Hematopoietic multipotent progenitor cell treated with erythropoietin and hydrocortisone succinate and interleukin-3 and kit ligand, for 4 days (in vitro differentiated cells): ENCODE measurements around the gene RAB3C.

Experiments used
- DNase-seq: peaks from one replicate; pipeline ENCODE4 v3.0.0-alpha.2; 2015

The RAB3C gene

GRCh38 chr5:58842852-58843251, 260.0 kb downstream of the RAB3C start:
- DNase-seq: no peak

- DNase-seq: no peak
These were observed 261.5 kb downstream of the RAB3C start for GRCh38 chr5:58844395-58844794.

- DNase-seq: no peak
These were observed 264.2 kb downstream of the RAB3C start for GRCh38 chr5:58847041-58847440.

GRCh38 chr5:58849223-58849622, 266.3 kb downstream of the RAB3C start:
- no peak for DNase-seq

GRCh38 chr5:58849921-58850667, 267.2 kb downstream of the RAB3C start:
- DNase-seq: peak; percentile 75

- DNase-seq: no peak
These were observed 268.3 kb downstream of the RAB3C start for GRCh38 chr5:58851153-58851552.

- no peak for DNase-seq
These were observed 268.7 kb downstream of the RAB3C start for GRCh38 chr5:58851571-58851970.

- DNase-seq: no peak
These were observed 269.7 kb downstream of the RAB3C start for GRCh38 chr5:58852566-58852965.

- no peak for DNase-seq
These were observed 271.6 kb downstream of the RAB3C start for GRCh38 chr5:58854441-58854840.

- peak; percentile 28 for DNase-seq
These were observed 273.2 kb downstream of the RAB3C start for GRCh38 chr5:58855851-58856739.

GRCh38 chr5:58857609-58858008, 274.7 kb downstream of the RAB3C start:
- DNase-seq: no peak

GRCh38 chr5:58860680-58861079, 277.8 kb downstream of the RAB3C start:
- DNase-seq: peak; percentile 84

- DNase-seq: no peak
These were observed 286.1 kb downstream of the RAB3C start for GRCh38 chr5:58868931-58869330.

- peak; percentile 72 for DNase-seq
These were observed 288.9 kb downstream of the RAB3C start for GRCh38 chr5:58871648-58872242.

GRCh38 chr5:58872670-58873273, 289.9 kb downstream of the RAB3C start:
- no peak for DNase-seq

- peak; percentile 10 for DNase-seq
These were observed 292.7 kb downstream of the RAB3C start for GRCh38 chr5:58875599-58875998.

- DNase-seq: no peak
These were observed 302.4 kb downstream of the RAB3C start for GRCh38 chr5:58885260-58885659.

- peak; percentile 78 for DNase-seq
These were observed 303.7 kb downstream of the RAB3C start for GRCh38 chr5:58886315-58887207.

- no peak for DNase-seq
These were observed 304.4 kb downstream of the RAB3C start for GRCh38 chr5:58887311-58887710.

- DNase-seq: no peak
These were observed 305.0 kb downstream of the RAB3C start for GRCh38 chr5:58887721-58888409.

- no peak for DNase-seq
These were observed 307.4 kb downstream of the RAB3C start for GRCh38 chr5:58890265-58890664.

- no peak for DNase-seq
These were observed 307.8 kb downstream of the RAB3C start for GRCh38 chr5:58890701-58891085.
